Activated T-cell treated with anti-CD3 and anti-CD28 coated beads, Interleukin-2, amount 50 U/mL, for 24 hours (primary cell): ENCODE data around the gene MDGA2.

Experiments used
- DNase-seq: peaks from one replicate; pipeline ENCODE4 v3.0.0-alpha.2; 2020
- H3K27ac Mint-ChIP-seq: 2 replicates; pipeline ENCODE4 v1.8.0; 2020; ENCODE audit warnings: mild to moderate bottlenecking, mixed read lengths
- H3K27me3 Mint-ChIP-seq: 2 replicates; pipeline ENCODE4 v1.8.0; 2020; ENCODE audit warnings: mixed read lengths
- H3K36me3 Mint-ChIP-seq: 2 replicates; pipeline ENCODE4 v1.8.0; 2020; ENCODE audit warnings: low read depth, mixed read lengths
- H3K4me1 Mint-ChIP-seq: 2 replicates; pipeline ENCODE4 v1.8.0; 2020; ENCODE audit warnings: low read depth, mixed read lengths
- H3K4me3 Mint-ChIP-seq: 2 replicates; pipeline ENCODE4 v1.8.0; 2020; ENCODE audit warnings: mild to moderate bottlenecking, moderate library complexity, mixed read lengths
- H3K9me3 Mint-ChIP-seq: 2 replicates; pipeline ENCODE4 v1.8.0; 2020; ENCODE audit warnings: mixed read lengths

The MDGA2 gene

DNA sequence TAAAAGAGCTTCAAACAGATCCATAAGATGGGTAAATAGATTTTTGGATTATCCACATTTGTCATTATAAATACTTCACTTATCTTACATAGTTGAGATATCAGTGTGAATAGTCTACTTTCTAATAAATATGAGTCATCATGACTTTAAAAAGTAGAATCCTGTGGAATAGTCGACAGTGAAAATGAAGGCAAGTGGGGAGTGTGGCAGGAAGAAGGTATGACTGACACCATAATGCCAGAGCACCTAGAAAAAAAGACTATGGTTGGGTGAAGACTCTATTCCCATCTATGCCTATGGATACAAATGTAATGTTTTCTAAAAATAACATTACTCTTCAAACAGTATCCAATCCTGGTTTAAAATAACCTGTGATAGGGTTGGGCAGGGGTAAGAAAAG, 117.5 kb downstream of the MDGA2 start:
- Mint-ChIP-seq H3K27ac (no peak overlapping the region), H3K4me3 (no peak overlapping the region), H3K27me3 (no peaks in the 10 kb centered on the region), H3K36me3 (no peaks in the 10 kb centered on the region), H3K9me3 (peaks cover 5% of the 10 kb centered on the region), H3K4me1 (no peaks in the 10 kb centered on the region)
- DNase-seq, result no peak

DNA sequence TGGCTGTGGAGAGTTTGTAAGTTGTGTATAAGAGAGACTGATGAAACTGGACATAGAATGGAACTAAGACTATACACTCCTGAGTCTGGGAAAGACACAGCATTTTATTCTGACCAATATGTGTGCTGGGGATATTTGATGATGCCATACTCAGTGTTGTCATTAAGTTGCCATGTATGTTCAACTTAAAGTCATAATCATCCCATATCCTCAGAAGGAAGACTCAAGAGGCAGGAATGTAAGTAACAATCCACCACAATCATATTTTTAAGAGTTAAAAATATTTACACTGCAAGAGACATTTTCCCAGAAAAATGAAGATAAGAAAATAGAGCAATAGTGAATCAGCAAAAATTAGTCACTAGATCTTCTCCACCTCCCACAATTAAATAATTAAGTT, 120.1 kb downstream of the MDGA2 start:
- no peaks in the 10 kb centered on the region for H3K27me3 Mint-ChIP-seq
- no peaks in the 10 kb centered on the region for H3K9me3 Mint-ChIP-seq
- H3K4me1 Mint-ChIP-seq, result no peaks in the 10 kb centered on the region
- H3K4me3 Mint-ChIP-seq, result no peak overlapping the region
- no peaks in the 10 kb centered on the region for H3K36me3 Mint-ChIP-seq
- no peak overlapping the region for H3K27ac Mint-ChIP-seq
- DNase-seq, result no peak

DNA sequence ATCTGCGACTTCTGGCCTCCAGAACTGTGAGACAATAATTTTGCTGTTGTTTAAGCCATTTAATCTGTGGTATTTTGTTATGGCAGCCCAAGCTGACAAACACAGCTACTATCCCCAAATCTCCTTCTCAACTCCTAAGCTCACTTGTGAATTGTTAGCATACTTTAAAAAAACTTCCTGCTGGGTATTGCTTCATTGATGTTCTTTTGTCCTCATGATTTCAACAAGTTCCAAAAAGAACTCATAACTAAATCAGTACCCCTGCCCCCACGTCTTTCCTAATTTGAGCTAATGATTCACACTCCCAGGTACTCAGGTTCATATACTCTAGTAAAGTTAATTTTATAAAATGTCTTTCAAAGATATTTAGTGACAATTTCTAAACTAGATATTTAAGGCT, 125.5 kb downstream of the MDGA2 start:
- Mint-ChIP-seq H3K27ac (no peak overlapping the region), H3K36me3 (no peaks in the 10 kb centered on the region), H3K27me3 (no peaks in the 10 kb centered on the region), H3K4me1 (no peaks in the 10 kb centered on the region), H3K4me3 (no peak overlapping the region), H3K9me3 (peaks cover 4% of the 10 kb centered on the region)
- DNase-seq, result no peak

DNA sequence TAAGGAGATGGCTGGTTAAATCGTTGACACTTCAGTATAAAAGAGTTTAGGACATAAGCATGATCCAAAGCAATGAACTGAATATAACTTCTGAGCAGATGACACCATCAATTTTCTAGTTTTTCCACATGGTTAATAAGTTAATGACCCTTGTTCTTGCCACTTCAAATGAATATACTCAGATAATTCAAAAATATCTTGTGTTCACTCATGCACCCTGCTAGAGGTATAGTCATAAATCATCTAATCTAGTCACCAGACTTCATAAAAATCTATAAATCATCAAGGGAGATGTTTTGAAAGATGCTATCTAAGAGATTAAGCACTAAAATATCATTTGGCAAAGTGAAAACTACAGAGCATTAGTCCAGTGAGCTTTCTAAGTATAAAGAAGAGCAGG, 131.9 kb downstream of the MDGA2 start:
- Mint-ChIP-seq H3K4me3 (no peak overlapping the region), H3K4me1 (no peaks in the 10 kb centered on the region)

DNA sequence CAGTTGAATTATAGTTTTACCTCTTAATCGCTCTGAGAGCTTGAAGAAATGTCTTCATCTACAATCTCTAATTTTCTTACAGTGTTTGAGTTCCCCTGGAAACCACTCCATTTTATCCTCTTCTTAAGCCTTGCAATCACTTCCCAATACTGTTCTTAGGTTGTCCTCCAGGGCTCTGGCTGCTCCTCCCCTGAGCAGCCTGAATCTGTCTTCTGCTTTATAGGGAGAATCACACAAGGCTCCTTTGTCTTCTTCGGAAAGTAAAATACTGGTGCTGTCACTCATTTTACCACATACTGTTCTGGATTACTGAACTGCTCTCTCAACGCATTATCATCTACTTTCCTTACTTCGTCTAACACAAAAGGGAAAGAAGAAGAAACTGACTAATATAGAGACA, 133.7 kb downstream of the MDGA2 start:
- DNase-seq, result no peak
- Mint-ChIP-seq H3K4me3 (no peak overlapping the region), H3K27me3 (no peaks in the 10 kb centered on the region), H3K9me3 (peaks cover 4% of the 10 kb centered on the region), H3K27ac (no peak overlapping the region), H3K36me3 (no peaks in the 10 kb centered on the region), H3K4me1 (no peaks in the 10 kb centered on the region)

More for the DNA sequence above, 131.9 kb downstream of the MDGA2 start:
- no peaks in the 10 kb centered on the region for H3K36me3 Mint-ChIP-seq
- no peaks in the 10 kb centered on the region for H3K27me3 Mint-ChIP-seq
- DNase-seq, result no peak
- H3K27ac Mint-ChIP-seq, result no peak overlapping the region
- peaks cover 4% of the 10 kb centered on the region for H3K9me3 Mint-ChIP-seq

DNA sequence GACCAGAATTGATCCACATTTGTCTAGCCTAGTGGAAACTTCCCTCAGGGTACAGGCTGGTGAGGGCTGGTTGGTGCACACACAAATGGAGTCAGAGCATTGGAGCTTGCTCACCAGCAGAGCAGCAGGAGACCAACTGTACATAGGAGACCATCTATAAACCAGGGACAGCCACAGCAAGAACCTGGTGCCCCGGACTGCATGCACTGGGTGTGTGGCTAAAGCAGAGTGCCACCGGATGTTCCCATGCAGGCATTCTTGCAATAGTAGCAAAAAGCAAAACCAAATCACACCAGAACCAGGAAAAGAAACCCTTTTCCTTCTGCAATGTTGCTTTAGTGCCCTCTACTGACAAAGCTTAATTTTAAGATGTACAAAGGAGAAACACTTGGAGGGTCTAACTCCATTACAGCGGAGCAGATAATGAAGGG, 136.4 kb downstream of the MDGA2 start:
- no peaks in the 10 kb centered on the region for H3K9me3 Mint-ChIP-seq
- H3K36me3 Mint-ChIP-seq, result no peaks in the 10 kb centered on the region
- H3K27ac Mint-ChIP-seq, result no peak overlapping the region
- no peaks in the 10 kb centered on the region for H3K4me1 Mint-ChIP-seq
- DNase-seq, result no peak
- no peak overlapping the region for H3K4me3 Mint-ChIP-seq
- H3K27me3 Mint-ChIP-seq, result no peaks in the 10 kb centered on the region

DNA sequence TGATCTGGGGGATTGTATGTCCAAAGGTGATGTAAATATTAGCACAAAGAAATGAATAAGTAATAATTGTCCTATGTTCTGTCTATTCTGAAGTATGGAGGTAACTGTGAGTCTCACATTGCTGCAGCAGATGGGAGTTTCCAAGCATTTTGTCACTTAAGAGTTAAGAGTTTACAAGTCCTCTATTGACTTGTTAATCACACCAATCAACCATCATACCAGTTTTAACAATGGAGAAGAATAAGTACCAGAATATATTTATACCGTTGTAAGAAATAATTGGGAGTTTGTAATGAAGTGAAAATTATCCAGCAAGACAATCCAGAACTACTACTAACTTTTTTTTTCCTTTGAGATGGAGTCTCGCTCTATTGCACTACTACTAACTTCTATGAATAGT, 139.1 kb downstream of the MDGA2 start:
- H3K36me3 Mint-ChIP-seq, result no peaks in the 10 kb centered on the region
- no peak overlapping the region for H3K4me3 Mint-ChIP-seq
- DNase-seq, result no peak
- no peaks in the 10 kb centered on the region for H3K4me1 Mint-ChIP-seq
- peaks cover 7% of the 10 kb centered on the region for H3K9me3 Mint-ChIP-seq
- H3K27me3 Mint-ChIP-seq, result no peaks in the 10 kb centered on the region
- no peak overlapping the region for H3K27ac Mint-ChIP-seq

DNA sequence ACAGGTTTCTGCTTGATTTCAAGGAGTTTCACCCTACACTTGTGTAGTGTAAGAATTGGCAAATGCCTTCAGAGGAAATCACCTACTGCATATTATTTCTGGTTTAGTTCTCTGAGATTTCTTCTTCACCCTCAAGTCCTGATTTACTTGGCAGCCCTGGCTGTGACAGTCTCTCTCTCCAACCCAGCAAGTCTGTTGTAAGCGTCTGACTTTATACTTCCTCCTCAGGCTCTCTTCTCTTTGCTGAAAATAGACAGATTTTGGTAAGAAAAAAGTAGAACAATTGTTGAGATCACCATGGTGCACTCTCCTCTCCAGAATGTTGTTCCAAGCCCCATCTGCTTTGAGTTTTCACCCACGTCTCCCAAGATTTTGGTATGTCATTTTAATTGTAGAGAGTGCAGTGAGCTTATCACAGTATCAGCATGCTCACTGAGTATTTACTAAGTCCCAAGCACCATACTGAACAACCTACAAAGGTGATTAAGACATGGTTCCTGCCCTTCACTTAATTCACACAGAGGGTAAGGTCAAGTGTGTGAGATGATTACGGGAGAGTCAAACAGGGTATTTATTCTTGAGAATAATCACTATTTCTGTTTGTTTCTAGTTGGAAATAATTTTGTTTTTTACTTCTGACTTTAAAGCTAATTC, 148.7 kb downstream of the MDGA2 start:
- Mint-ChIP-seq H3K27me3 (no peaks in the 10 kb centered on the region), H3K27ac (no peak overlapping the region), H3K4me3 (no peak overlapping the region), H3K4me1 (no peaks in the 10 kb centered on the region), H3K36me3 (no peaks in the 10 kb centered on the region), H3K9me3 (peaks cover 6% of the 10 kb centered on the region)
- no peak for DNase-seq

DNA sequence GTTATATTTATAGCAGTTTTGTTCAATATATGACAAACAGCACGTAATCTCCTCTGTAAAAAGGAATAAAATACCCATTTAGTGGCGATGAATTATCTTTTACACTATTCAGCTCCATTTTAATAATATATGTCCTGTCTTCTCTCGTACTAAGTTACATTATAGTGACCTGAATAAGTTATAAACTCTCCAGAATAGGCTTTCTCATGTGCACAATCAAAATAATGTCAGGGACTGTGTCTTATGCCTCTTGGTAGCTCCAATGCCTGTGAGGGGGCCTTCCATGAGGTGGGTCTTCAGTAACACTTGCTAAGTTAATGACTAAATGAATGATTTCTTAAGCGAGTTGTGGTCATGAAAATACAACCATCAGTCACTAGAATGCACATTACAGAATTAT, 150.9 kb downstream of the MDGA2 start:
- H3K27ac Mint-ChIP-seq, result no peak overlapping the region
- no peaks in the 10 kb centered on the region for H3K4me1 Mint-ChIP-seq
- no peaks in the 10 kb centered on the region for H3K36me3 Mint-ChIP-seq
- no peak for DNase-seq
- peaks cover 3% of the 10 kb centered on the region for H3K9me3 Mint-ChIP-seq
- no peak overlapping the region for H3K4me3 Mint-ChIP-seq
- H3K27me3 Mint-ChIP-seq, result no peaks in the 10 kb centered on the region

DNA sequence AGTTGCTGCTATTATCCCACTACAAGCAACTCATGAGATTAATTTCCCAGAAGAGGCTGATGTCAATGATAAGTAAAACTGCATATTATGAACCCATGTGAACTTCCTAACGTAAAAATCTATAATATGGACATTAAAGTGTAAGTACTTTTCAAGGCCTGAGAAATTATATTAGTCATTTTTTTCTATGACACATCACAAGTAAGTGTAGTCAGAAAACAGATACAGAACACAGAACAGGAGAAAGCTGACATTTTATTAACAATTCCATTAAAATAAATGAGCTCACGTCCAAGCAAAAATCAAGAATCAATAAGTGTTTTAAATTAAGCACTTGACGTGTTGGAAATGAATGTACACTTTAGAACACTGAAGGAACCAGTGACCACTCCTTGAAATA, 155.0 kb downstream of the MDGA2 start:
- H3K36me3 Mint-ChIP-seq, result no peaks in the 10 kb centered on the region
- H3K27ac Mint-ChIP-seq, result no peak overlapping the region
- H3K9me3 Mint-ChIP-seq, result peaks cover 8% of the 10 kb centered on the region
- H3K4me1 Mint-ChIP-seq, result no peaks in the 10 kb centered on the region
- no peaks in the 10 kb centered on the region for H3K27me3 Mint-ChIP-seq
- no peak overlapping the region for H3K4me3 Mint-ChIP-seq
- no peak for DNase-seq

DNA sequence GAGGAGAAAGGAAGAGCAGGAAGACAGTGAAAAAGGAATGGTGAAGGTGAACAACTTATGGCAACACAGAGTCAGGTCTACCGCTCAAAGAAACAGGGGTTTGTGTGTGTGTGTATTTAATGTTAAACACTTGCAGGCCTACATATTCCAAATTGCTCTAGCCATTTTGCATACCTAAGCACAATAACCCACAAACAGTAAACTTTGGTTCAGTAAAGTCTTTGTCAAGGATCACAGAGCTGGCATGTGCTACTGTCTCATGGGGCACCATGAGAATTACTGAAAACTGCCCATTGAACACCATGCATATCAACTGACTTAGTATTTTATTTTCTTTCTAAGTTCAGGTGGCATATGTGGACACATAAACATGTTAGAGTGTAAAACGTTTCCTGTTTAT, 163.6 kb downstream of the MDGA2 start:
- Mint-ChIP-seq H3K36me3 (no peaks in the 10 kb centered on the region), H3K4me3 (no peak overlapping the region), H3K4me1 (no peaks in the 10 kb centered on the region), H3K27ac (no peak overlapping the region), H3K27me3 (no peaks in the 10 kb centered on the region), H3K9me3 (peaks cover 7% of the 10 kb centered on the region)
- DNase-seq, result no peak

DNA sequence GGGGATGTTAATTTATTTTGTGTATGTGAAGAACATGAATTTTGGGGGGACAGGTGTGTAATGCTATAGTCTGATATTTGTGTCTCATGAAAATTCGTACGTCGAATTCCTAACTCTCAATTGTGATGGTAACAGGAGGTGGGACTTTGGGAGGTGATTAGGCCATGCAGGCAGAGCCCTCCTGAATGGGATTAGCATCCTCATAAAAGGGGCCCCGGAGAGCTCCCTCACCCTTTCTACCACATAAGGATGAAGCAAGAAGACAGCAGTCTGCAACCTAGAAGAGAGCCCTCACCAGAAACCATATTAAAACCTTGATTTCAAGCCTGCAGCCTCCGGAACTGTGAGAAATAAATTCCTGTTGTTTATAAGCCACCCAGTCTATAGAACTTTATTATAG, 165.4 kb downstream of the MDGA2 start:
- no peaks in the 10 kb centered on the region for H3K27me3 Mint-ChIP-seq
- H3K27ac Mint-ChIP-seq, result no peak overlapping the region
- H3K9me3 Mint-ChIP-seq, result peaks cover 5% of the 10 kb centered on the region
- H3K4me1 Mint-ChIP-seq, result no peaks in the 10 kb centered on the region
- no peak overlapping the region for H3K4me3 Mint-ChIP-seq
- no peak for DNase-seq
- H3K36me3 Mint-ChIP-seq, result no peaks in the 10 kb centered on the region

DNA sequence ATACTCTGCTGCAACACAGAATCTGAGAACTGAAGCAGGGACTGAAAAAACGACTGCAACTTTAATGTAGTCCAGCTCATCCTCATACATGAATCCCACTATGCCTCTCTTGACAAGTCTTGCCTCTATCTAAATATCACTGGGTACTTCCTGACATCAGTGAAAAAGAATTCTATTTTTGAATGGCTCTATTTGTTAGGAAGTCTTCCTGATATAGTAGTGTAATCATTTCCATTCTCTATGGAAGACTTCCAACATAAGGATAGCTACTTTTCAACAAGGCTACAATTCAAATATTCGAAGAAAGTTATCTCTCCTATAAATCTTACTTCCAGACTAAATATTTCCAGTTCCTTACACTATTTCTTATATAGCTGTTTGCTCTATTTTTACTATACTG, 167.5 kb downstream of the MDGA2 start:
- no peaks in the 10 kb centered on the region for H3K27me3 Mint-ChIP-seq
- no peak for DNase-seq
- H3K27ac Mint-ChIP-seq, result no peak overlapping the region
- no peaks in the 10 kb centered on the region for H3K36me3 Mint-ChIP-seq
- H3K9me3 Mint-ChIP-seq, result peaks cover 13% of the 10 kb centered on the region
- H3K4me3 Mint-ChIP-seq, result no peak overlapping the region
- no peaks in the 10 kb centered on the region for H3K4me1 Mint-ChIP-seq

DNA sequence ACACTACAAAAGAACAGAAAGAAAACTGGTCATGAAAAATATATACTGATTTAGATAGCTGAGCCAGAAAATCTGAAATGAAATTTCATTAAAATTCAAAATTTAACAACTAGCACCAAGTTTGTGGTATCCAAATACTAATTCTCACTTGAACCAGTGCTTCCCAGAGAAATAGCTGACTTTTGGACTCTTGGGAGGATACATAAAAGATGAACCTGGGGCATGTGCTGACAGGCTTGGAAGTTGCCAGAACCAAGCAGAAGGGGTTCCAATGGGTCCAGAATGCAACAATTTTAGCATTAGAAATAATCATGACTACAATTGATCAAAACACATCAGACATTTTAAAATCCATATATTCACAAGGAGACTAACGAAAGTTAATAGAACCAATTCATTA, 175.0 kb downstream of the MDGA2 start:
- Mint-ChIP-seq H3K27me3 (no peaks in the 10 kb centered on the region), H3K4me3 (no peak overlapping the region), H3K9me3 (peaks cover 11% of the 10 kb centered on the region), H3K4me1 (no peaks in the 10 kb centered on the region), H3K36me3 (no peaks in the 10 kb centered on the region), H3K27ac (no peak overlapping the region)
- no peak for DNase-seq

DNA sequence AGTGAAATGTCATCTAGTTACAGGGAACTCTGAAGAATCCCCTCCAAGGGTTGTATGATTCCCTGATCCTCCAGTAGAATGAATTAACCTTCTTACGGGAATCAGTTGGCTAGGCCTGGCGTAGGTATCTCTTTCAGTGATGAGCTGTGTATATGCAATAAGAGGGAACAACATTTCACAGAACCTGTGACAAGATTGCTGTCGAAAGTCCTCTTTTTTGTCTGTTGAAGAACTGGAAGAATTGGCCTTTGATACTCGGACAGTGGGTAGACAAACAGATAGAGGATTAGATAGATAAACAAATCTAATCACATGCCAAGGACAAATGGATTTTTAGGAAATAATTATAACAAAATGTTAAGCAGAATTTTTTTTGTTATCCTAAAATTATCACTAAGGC, 184.6 kb downstream of the MDGA2 start:
- Mint-ChIP-seq H3K4me3 (no peak overlapping the region), H3K9me3 (peaks cover 12% of the 10 kb centered on the region), H3K27ac (no peak overlapping the region), H3K36me3 (no peaks in the 10 kb centered on the region), H3K27me3 (no peaks in the 10 kb centered on the region), H3K4me1 (no peaks in the 10 kb centered on the region)
- no peak for DNase-seq

DNA sequence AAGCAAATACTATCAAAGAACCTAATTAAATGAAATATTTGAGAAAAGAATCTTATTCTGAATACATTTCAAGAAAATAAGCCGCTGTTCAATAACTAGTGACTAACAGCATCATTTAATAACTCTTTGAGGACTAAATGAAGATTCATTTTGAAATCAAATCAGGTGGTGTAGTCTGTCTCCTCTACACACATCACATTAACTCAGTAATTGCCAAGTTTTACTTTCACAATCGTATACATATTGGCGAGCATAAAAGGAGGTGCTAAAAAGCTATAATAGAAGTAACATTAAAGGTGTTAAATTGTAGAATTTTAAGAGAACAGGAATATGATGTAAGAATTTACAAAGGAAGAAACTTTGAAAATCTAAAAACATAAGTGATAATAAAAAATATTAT, 185.1 kb downstream of the MDGA2 start:
- no peak for DNase-seq
- Mint-ChIP-seq H3K27me3 (no peaks in the 10 kb centered on the region), H3K4me3 (no peak overlapping the region), H3K4me1 (no peaks in the 10 kb centered on the region), H3K36me3 (no peaks in the 10 kb centered on the region), H3K27ac (no peak overlapping the region), H3K9me3 (peaks cover 10% of the 10 kb centered on the region)
